WTC11 (cell line): ENCODE results near the gene SPATA17.

Source experiments
- CREB1 ChIP-seq: sonication (generic); formaldehyde crosslinking; IDR thresholded peaks from 2 replicates; pipeline ENCODE4 v1.8.0; 2023; ENCODE audit warnings: mild to moderate bottlenecking, missing genetic modification reagents
- IRF2 ChIP-seq: sonication (generic); formaldehyde crosslinking; IDR thresholded peaks from 2 replicates; pipeline ENCODE4 v1.8.0; 2022; ENCODE audit warnings: low read depth, missing genetic modification reagents, borderline replicate concordance
- NR1H2 ChIP-seq: sonication (generic); formaldehyde crosslinking; IDR thresholded peaks from 2 replicates; pipeline ENCODE4 v1.9.0; 2021; ENCODE audit warnings: mild to moderate bottlenecking, moderate library complexity, missing genetic modification reagents
- TEAD1 ChIP-seq: sonication (generic); formaldehyde crosslinking; IDR thresholded peaks from 2 replicates; pipeline ENCODE4 v1.8.0; 2022; ENCODE audit warnings: mild to moderate bottlenecking, missing genetic modification reagents
- ZNF423 ChIP-seq: fragments of 250-450 bp; sonication (Bioruptor Pico); IDR thresholded peaks from 2 replicates; pipeline ENCODE4 v2.1.2; 2022; ENCODE audit warnings: mild to moderate bottlenecking, moderate library complexity
- TF ChIP-seq, protein P1 (sequence below): fragments of 200-600 bp; IDR thresholded peaks from 2 replicates; pipeline ENCODE4 v1.8.0; 2022; ENCODE audit warnings: antibody characterized with exemption
- TF ChIP-seq, protein P2 (sequence below): sonication (generic); formaldehyde crosslinking; IDR thresholded peaks from 2 replicates; pipeline ENCODE4 v1.8.1; 2022; ENCODE audit warnings: low read depth, missing genetic modification reagents, borderline replicate concordance

DNA sequence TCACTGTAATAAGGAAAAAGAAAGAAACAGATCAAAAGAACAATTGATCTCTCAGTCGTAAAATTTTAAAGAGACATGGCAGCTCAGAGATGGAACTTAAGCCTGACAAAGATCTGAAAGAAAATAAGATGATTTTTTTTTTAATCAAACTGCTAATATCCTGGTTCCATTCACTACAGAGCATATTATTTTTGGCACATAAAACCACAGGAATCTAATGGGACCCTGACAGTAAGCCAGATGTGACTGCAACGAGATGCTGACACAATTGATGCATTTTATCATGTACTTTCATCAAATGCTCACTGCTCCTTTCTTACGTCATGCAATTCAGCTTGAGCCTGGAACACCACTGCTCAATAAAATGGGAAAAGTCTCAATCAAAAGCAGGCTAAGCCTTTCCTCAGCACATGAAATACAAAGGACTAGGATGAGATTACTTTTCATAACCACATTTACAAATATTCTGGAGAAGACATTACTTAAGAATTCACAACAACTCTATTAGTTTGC, 16.9 kb upstream of the SPATA17 start:
- TF ChIP-seq ZNF423 (CRISPR knock-in tag), result no peak
- TF ChIP-seq, protein P1, sequence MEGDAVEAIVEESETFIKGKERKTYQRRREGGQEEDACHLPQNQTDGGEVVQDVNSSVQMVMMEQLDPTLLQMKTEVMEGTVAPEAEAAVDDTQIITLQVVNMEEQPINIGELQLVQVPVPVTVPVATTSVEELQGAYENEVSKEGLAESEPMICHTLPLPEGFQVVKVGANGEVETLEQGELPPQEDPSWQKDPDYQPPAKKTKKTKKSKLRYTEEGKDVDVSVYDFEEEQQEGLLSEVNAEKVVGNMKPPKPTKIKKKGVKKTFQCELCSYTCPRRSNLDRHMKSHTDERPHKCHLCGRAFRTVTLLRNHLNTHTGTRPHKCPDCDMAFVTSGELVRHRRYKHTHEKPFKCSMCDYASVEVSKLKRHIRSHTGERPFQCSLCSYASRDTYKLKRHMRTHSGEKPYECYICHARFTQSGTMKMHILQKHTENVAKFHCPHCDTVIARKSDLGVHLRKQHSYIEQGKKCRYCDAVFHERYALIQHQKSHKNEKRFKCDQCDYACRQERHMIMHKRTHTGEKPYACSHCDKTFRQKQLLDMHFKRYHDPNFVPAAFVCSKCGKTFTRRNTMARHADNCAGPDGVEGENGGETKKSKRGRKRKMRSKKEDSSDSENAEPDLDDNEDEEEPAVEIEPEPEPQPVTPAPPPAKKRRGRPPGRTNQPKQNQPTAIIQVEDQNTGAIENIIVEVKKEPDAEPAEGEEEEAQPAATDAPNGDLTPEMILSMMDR, result no peak
- no peak for TF ChIP-seq CREB1 (CRISPR knock-in tag)
- no peak for TF ChIP-seq IRF2 (CRISPR knock-in tag)
- TF ChIP-seq, protein P2, sequence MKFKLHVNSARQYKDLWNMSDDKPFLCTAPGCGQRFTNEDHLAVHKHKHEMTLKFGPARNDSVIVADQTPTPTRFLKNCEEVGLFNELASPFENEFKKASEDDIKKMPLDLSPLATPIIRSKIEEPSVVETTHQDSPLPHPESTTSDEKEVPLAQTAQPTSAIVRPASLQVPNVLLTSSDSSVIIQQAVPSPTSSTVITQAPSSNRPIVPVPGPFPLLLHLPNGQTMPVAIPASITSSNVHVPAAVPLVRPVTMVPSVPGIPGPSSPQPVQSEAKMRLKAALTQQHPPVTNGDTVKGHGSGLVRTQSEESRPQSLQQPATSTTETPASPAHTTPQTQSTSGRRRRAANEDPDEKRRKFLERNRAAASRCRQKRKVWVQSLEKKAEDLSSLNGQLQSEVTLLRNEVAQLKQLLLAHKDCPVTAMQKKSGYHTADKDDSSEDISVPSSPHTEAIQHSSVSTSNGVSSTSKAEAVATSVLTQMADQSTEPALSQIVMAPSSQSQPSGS (CRISPR knock-in tag), result no peak
- no peak for TF ChIP-seq NR1H2
- no peak for TF ChIP-seq TEAD1
